ENCODE data around the gene SESN3.

DNA sequence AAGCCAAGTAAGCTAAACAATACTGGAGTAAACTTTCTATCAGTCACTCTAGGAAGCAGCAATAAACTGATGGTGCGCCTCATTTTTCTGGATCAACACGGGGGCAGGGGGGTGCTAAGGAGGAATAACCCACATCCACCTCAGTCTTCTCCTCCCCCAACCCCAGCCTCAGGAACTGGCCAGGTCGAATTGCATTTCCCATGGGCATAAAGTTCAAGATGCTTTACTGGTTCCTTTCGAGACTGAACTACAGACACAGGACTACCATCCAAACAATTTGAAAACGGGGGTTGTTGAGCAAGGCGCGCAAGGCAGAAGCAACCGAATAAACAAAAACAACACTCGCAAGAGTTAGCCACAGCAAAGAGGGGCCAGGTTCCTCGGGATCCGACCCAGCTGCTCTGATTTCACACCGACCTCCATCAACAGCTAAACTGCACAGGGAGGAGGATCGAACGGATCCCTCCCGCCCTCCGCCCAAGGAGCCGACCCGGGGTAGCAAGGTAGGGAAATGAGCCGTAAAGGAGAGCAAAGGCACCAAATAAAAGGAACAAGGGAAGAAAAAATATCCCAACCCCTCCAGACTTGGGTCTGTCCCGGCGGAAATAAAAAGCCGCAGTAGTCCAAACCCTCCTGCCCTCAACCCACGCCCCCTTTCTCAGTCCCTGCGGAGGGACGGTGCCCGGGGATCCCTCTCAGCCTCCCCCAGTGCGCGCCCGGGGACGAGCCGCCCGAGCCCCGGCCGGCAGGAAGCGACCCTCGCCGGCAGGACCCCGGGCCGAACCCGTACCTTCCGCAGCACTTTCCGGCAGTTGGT, 801 bp downstream of the SESN3 start:
- TF ChIP-seq YY1 (IDR thresholded peaks at IDR 0.05; ENCODE audit: insufficient read depth, insufficient read length) (no peak), ZNF274 (IDR thresholded peaks at IDR 0.05; ENCODE audit: low read depth, low read length) (no peak)
